Right lobe of liver (tissue), 5 donors: Measurements from ENCODE around the gene RPS19. TPM values are rescaled to one million over a fixed set of nuclear protein-coding genes. Genes with fewer than 3 reads are reported as not detected.

ENCODE experiments used
- microRNA-seq, 2 donors: library from miRNA; unstranded; fragments of <30 nt; microRNA quantifications; one replicate each; pipeline ENCODE4, GENCODE V29; 2019 to 2020
- small RNA-seq, 2 experiments: library from RNA; depleted of rRNA; stranded (forward); fragments of <200 nt; gene quantifications; one replicate each; pipeline ENCODE3, GENCODE V24; 2016
- total RNA-seq, 6 experiments: library from RNA; depleted of rRNA in 2 of 6; stranded (reverse); fragments of >200 nt in 2 of 6; fragmentation: NEBNext Ultra II Directional in 3 of 6; extraction: Animal tissue kit (Norgen Biotek cat#: 25700) in 3 of 6; gene quantifications; one replicate each; pipeline versions ENCODE4 v1.1.0 to v1.2.4, GENCODE V29; 2016 to 2023
- donor health status: DM: no; HTN: no; CAD: no.
- donor health status: DM: no; HTN: no; CAD: no.
- donor health status: DM: no; HTN: yes; CAD: no.
- donor health status: DM: no; HTN: yes; CAD: no.

RPS19 gene
- total RNA-seq, 6 experiments from 2014 or later: 347 to 556 (median 499) TPM

Small RNAs within 50 kb of the gene (microRNA-seq; reads per million reads assigned to microRNA genes)
- 0 to 0.87 reads per million in 2 donors for gene MIR6797

Small RNAs within 50 kb of the gene (small RNA-seq; reads per million reads assigned to genes)
- gene MIR6797: 0 reads per million in 2 experiments

Other genes with a start within 250 kb of the RPS19 start
- gene CEACAM4, start 233.2 kb upstream of the RPS19 start, total RNA-seq: 1 to 10 TPM in 2 of 6 experiments, under 1 TPM in 4; 0.29 to 3.4 (median 0.58) TPM
- not detected for gene CEACAM7, start 172.0 kb upstream of the RPS19 start, total RNA-seq
- not detected for gene CEACAM5, start 151.6 kb upstream of the RPS19 start, total RNA-seq
- gene CEACAM6, start 104.7 kb upstream of the RPS19 start, total RNA-seq: under 1 TPM in 4 of 6 experiments, not detected in 2; 0.18 to 0.44 (median 0.23) TPM
- under 1 TPM; 0.42 to 0.73 (median 0.51) TPM for gene CEACAM3, start 63.7 kb upstream of the RPS19 start, total RNA-seq
- gene LYPD4, start 15.6 kb upstream of the RPS19 start, total RNA-seq: not detected
- gene DMRTC2, start 15.2 kb upstream of the RPS19 start, total RNA-seq: not detected
- under 1 TPM in 4 of 6 experiments, not detected in 2; 0.18 to 0.71 (median 0.39) TPM for gene CD79A, start 17.0 kb downstream of the RPS19 start, total RNA-seq
- 10 to 100 TPM; 25.3 to 39.7 (median 30.2) TPM for gene ARHGEF1, start 22.9 kb downstream of the RPS19 start, total RNA-seq
- gene ERFL, start 68.2 kb downstream of the RPS19 start, total RNA-seq: not detected
- 100 to 1,000 TPM in 2 of 6 experiments, 10 to 100 TPM in 4; 53.6 to 124 (median 75.8) TPM for gene RABAC1, start 99.1 kb downstream of the RPS19 start, total RNA-seq
- gene ATP1A3, start 134.0 kb downstream of the RPS19 start, total RNA-seq: under 1 TPM in 2 of 6 experiments, not detected in 4; 0.07 TPM
- gene GRIK5, start 210.0 kb downstream of the RPS19 start, total RNA-seq: under 1 TPM in 4 of 6 experiments, not detected in 2; 0.15 to 0.42 (median 0.17) TPM
- 1 to 10 TPM; 4.3 to 5.8 (median 4.7) TPM for gene ZNF574, start 215.9 kb downstream of the RPS19 start, total RNA-seq